H9 (cell line): ENCODE data around the gene MIS12. TPM values are rescaled to one million over a fixed set of nuclear protein-coding genes. Genes with fewer than 3 reads are reported as not detected.

Experiments used
- DNase-seq: peaks from one replicate; pipeline ENCODE4 v3.0.0-alpha.2; 2017
- H2AFZ ChIP-seq: one replicate; pipeline ENCODE4 v1.6.1; 2013; ENCODE audit warnings: mild to moderate bottlenecking, low read length, control low read depth, moderate library complexity
- H2AK5ac ChIP-seq: 2 replicates; pipeline ENCODE4 v1.6.1; 2013; ENCODE audit warnings: low read length, control low read depth, mixed read lengths; ENCODE audit not compliant: insufficient read length
- H2BK120ac ChIP-seq: one replicate; pipeline ENCODE4 v1.6.1; 2013; ENCODE audit warnings: low read depth, mild to moderate bottlenecking, low read length, control low read depth, inconsistent platforms; ENCODE audit not compliant: poor library complexity, severe bottlenecking
- H2BK12ac ChIP-seq: 2 replicates; pipeline ENCODE4 v1.6.1; 2013; ENCODE audit warnings: low read length, control low read depth, mixed read lengths, low read depth; ENCODE audit not compliant: insufficient read length
- H2BK15ac ChIP-seq: 2 replicates; pipeline ENCODE4 v1.6.1; 2013; ENCODE audit warnings: low read depth, low read length, control low read depth
- H2BK20ac ChIP-seq: one replicate; pipeline ENCODE4 v1.6.1; 2013; ENCODE audit warnings: low read depth, mild to moderate bottlenecking, low read length, control low read depth, inconsistent platforms; ENCODE audit not compliant: poor library complexity, severe bottlenecking
- H2BK5ac ChIP-seq: 2 replicates; pipeline ENCODE4 v1.6.1; 2013; ENCODE audit warnings: low read length, control low read depth, mixed read lengths; ENCODE audit not compliant: insufficient read length
- H3K14ac ChIP-seq: 2 replicates; pipeline ENCODE4 v1.6.1; 2013; ENCODE audit warnings: low read length, control low read depth; ENCODE audit not compliant: insufficient read depth
- H3K18ac ChIP-seq: 2 replicates; pipeline ENCODE4 v1.6.1; 2013; ENCODE audit warnings: low read depth, mild to moderate bottlenecking, mixed read lengths, low read length, control low read depth; ENCODE audit not compliant: insufficient read length
- H3K23ac ChIP-seq: 2 replicates; pipeline ENCODE4 v1.6.1; 2013; ENCODE audit warnings: low read length, control low read depth, mixed read lengths, low read depth; ENCODE audit not compliant: insufficient read length
- H3K23me2 ChIP-seq: 2 replicates; pipeline ENCODE4 v1.6.1; 2013; ENCODE audit warnings: low read depth, mild to moderate bottlenecking, mixed read lengths, low read length, control low read depth; ENCODE audit not compliant: insufficient read length, poor library complexity, severe bottlenecking
- H3K27ac ChIP-seq: 2 replicates; pipeline ENCODE4 v1.5.1; 2013; ENCODE audit warnings: low read length, control low read depth, mixed read lengths, low read depth; ENCODE audit not compliant: insufficient read length
- H3K27me3 ChIP-seq: 2 replicates; pipeline ENCODE4 v1.6.1; 2013; ENCODE audit warnings: low read length, control low read depth, inconsistent platforms; ENCODE audit not compliant: insufficient read depth
- H3K4ac ChIP-seq: 2 replicates; pipeline ENCODE4 v1.6.1; 2013; ENCODE audit warnings: low read depth, mild to moderate bottlenecking, control low read depth, inconsistent platforms, low read length, moderate library complexity
- H3K4me1 ChIP-seq: 2 replicates; pipeline ENCODE4 v1.6.1; 2013; ENCODE audit warnings: low read length, control low read depth, inconsistent platforms; ENCODE audit not compliant: insufficient read depth
- H3K4me2 ChIP-seq: 2 replicates; pipeline ENCODE4 v1.6.1; 2013; ENCODE audit warnings: low read length, control low read depth, mixed read lengths; ENCODE audit not compliant: insufficient read length, insufficient read depth
- H3K56ac ChIP-seq: 2 replicates; pipeline ENCODE4 v1.6.1; 2013; ENCODE audit warnings: low read depth, mild to moderate bottlenecking, mixed read lengths, low read length, control low read depth; ENCODE audit not compliant: insufficient read length
- H3K79me1 ChIP-seq: 2 replicates; pipeline ENCODE4 v1.6.1; 2013; ENCODE audit warnings: low read depth, mild to moderate bottlenecking, moderate library complexity, low read length, control low read depth, inconsistent platforms; ENCODE audit not compliant: insufficient read depth, poor library complexity, severe bottlenecking
- H3K79me2 ChIP-seq: 2 replicates; pipeline ENCODE4 v1.6.1; 2013; ENCODE audit warnings: low read length, control low read depth, inconsistent platforms; ENCODE audit not compliant: insufficient read depth
- H3K9ac ChIP-seq: 2 replicates; pipeline ENCODE4 v1.6.1; 2013; ENCODE audit warnings: low read length, control low read depth, mixed read lengths; ENCODE audit not compliant: insufficient read length; ENCODE audit errors: extremely low read depth
- H3K9me3 ChIP-seq: one replicate; pipeline ENCODE4 v1.6.1; 2013; ENCODE audit warnings: low read depth, low read length, inconsistent platforms; ENCODE audit not compliant: control insufficient read depth
- H3T11ph ChIP-seq: one replicate; pipeline ENCODE4 v1.6.1; 2013; ENCODE audit warnings: mild to moderate bottlenecking, low read length, control low read depth, inconsistent platforms
- H4K20me1 ChIP-seq: one replicate; pipeline ENCODE4 v1.6.1; 2013; ENCODE audit not compliant: control insufficient read depth, insufficient read length, insufficient read depth
- H4K5ac ChIP-seq: 2 replicates; pipeline ENCODE4 v1.6.1; 2013; ENCODE audit warnings: low read depth, mild to moderate bottlenecking, mixed read lengths, low read length, control low read depth; ENCODE audit not compliant: insufficient read length
- H4K8ac ChIP-seq: replicated peaks from 2 replicates; pipeline ENCODE4 v1.6.1; 2013; ENCODE audit warnings: low read length, control low read depth, mixed read lengths, low read depth; ENCODE audit not compliant: insufficient read length
- H4K91ac ChIP-seq: 2 replicates; pipeline ENCODE4 v1.6.1; 2013; ENCODE audit warnings: low read depth, mild to moderate bottlenecking, moderate library complexity, mixed read lengths, low read length, control low read depth; ENCODE audit not compliant: insufficient read length
- H3K27ac Mint-ChIP-seq, 3 experiments: 2 replicates in 2 of 3; 3 replicates in 1 of 3; pipeline ENCODE4 v1.8.0; 2020 to 2021; ENCODE audit warnings: mixed read lengths in 3 of 3, mild to moderate bottlenecking in 1 of 3, moderate library complexity in 1 of 3
- H3K27me3 Mint-ChIP-seq: 2 replicates; pipeline ENCODE4 v1.8.0; 2021; ENCODE audit warnings: low read depth, mild to moderate bottlenecking, moderate library complexity, mixed read lengths
- H3K36me3 Mint-ChIP-seq, 3 experiments: 2 replicates in 2 of 3; 3 replicates in 1 of 3; pipeline ENCODE4 v1.8.0; 2020 to 2021; ENCODE audit warnings: low read depth in 3 of 3, mixed read lengths in 3 of 3; ENCODE audit not compliant: insufficient read depth in 1 of 3
- H3K4me1 Mint-ChIP-seq, 2 experiments: 2 replicates each; pipeline ENCODE4 v1.8.0; 2020; ENCODE audit warnings: mixed read lengths in 2 of 2
- H3K4me3 Mint-ChIP-seq, 2 experiments: 2 replicates in 1 of 2; 3 replicates in 1 of 2; pipeline ENCODE4 v1.8.0; 2020 to 2021; ENCODE audit warnings: mild to moderate bottlenecking in 2 of 2, mixed read lengths in 2 of 2, moderate library complexity in 1 of 2
- H3K9me3 Mint-ChIP-seq, 2 experiments: 2 replicates in 1 of 2; 3 replicates in 1 of 2; pipeline ENCODE4 v1.8.0; 2020; ENCODE audit warnings: mild to moderate bottlenecking in 2 of 2, mixed read lengths in 2 of 2, moderate library complexity in 1 of 2
- CTCF ChIP-seq: fragments of 200-600 bp; sonication (generic); conservative IDR thresholded peaks from 3 replicates; pipeline ENCODE4 v1.8.0; 2021; ENCODE audit warnings: antibody characterized with exemption, mild to moderate bottlenecking
- WGBS: extraction: QIAGEN DNeasy Blood & Tissue Kit; methylation state at CpG from one replicate; pipeline ENCODE4 v1.1.7; 2013; ENCODE audit warnings: missing lambda C conversion rate, low lambda C conversion rate, mixed read lengths; ENCODE audit not compliant: insufficient read length; ENCODE audit errors: extremely low coverage; 5-methylcytosine and 5-hydroxymethylcytosine counted together
- total RNA-seq: library from RNA; stranded (reverse); gene quantifications from 2 replicates; pipeline ENCODE4 v1.2.1, GENCODE V29; 2021

MIS12 gene
- total RNA-seq, 1 experiment from 2014 or later = 30.7 TPM

GRCh38 chr17:5501685-5502084, 15.3 kb downstream of the MIS12 start:
- TF ChIP-seq CTCF = no peak
- H2BK15ac ChIP-seq = no peak overlapping the region
- peaks cover 11% of the 10 kb centered on the region for H3K23me2 ChIP-seq
- no peak for DNase-seq
- no CpG with 5 or more reads among the region's 8 CpGs for WGBS
- H3K9ac ChIP-seq = no peak overlapping the region
- no peak overlapping the region for H2BK20ac ChIP-seq
- H3K23ac ChIP-seq = no peak overlapping the region
- no peaks in the 10 kb centered on the region for H3K4me1 ChIP-seq
- H3K27ac Mint-ChIP-seq = peak overlapping the region in 1 of 3 experiments; percentile 26; a peak in 2 of 7 replicates
- peaks cover 5% of the 10 kb centered on the region; the same call in 1 of the 2 replicates for H3K27me3 ChIP-seq
- no peak overlapping the region for H3K4me2 ChIP-seq
- peaks cover 59% of the 10 kb centered on the region for H3K27me3 Mint-ChIP-seq
- H3K9me3 Mint-ChIP-seq = peaks cover 0 to 4% of the 10 kb centered on the region in 2 experiments; a peak in 1 of 5 replicates
- no peak overlapping the region for H2BK120ac ChIP-seq
- H4K20me1 ChIP-seq = no peaks in the 10 kb centered on the region
- no peak overlapping the region for H3K14ac ChIP-seq
- no peak overlapping the region for H2BK12ac ChIP-seq
- H4K91ac ChIP-seq = no peak overlapping the region
- no peak overlapping the region for H2AK5ac ChIP-seq
- H3K9me3 ChIP-seq = no peaks in the 10 kb centered on the region
- no peak overlapping the region for H3K18ac ChIP-seq
- no peak overlapping the region for H2AFZ ChIP-seq
- no peak overlapping the region for H3K4ac ChIP-seq
- H3K56ac ChIP-seq = no peak overlapping the region
- H3K79me1 ChIP-seq = no peaks in the 10 kb centered on the region
- peaks cover 0 to 2% (median 0%) of the 10 kb centered on the region in 3 experiments; a peak in 1 of 7 replicates for H3K36me3 Mint-ChIP-seq
- no peak overlapping the region for H4K5ac ChIP-seq
- peak overlapping the region; percentile 1 to 69; a peak in 3 of 5 replicates for H3K4me3 Mint-ChIP-seq
- no peak overlapping the region for H3K27ac ChIP-seq
- H3K4me1 Mint-ChIP-seq = peaks cover 14 to 17% of the 10 kb centered on the region in 2 experiments
- no peak overlapping the region for H4K8ac ChIP-seq
- H2BK5ac ChIP-seq = no peak overlapping the region
- H3K79me2 ChIP-seq = no peaks in the 10 kb centered on the region
- no peak overlapping the region for H3T11ph ChIP-seq
